BE2C (cell line): ENCODE results near the gene ABCA4.
"Not testable (repeated sequence)": the region's sequence is repeated elsewhere in the genome, so short reads cannot be mapped to it uniquely, and the experiment has no call there.

Source experiments
- DNase-seq: peaks from one replicate; pipeline ENCODE4 v3.0.0-alpha.2; 2020
- H3K27me3 ChIP-seq: fragments of 250-450 bp; sonication (Bioruptor Pico); 2 replicates; pipeline ENCODE4 v1.5.1; 2020; ENCODE audit warnings: mild to moderate bottlenecking
- H3K36me3 ChIP-seq: fragments of 250-450 bp; sonication (Bioruptor Pico); 2 replicates; pipeline ENCODE4 v1.5.1; 2020; ENCODE audit warnings: mild to moderate bottlenecking
- H3K4me1 ChIP-seq: fragments of 250-450 bp; sonication (Bioruptor Pico); 2 replicates; pipeline ENCODE4 v1.5.1; 2020
- H3K4me3 ChIP-seq: 2 replicates; pipeline ENCODE4 v1.5.1; 2011; ENCODE audit warnings: low read depth, low read length
- H3K9me3 ChIP-seq: fragments of 250-450 bp; sonication (Bioruptor Pico); 2 replicates; pipeline ENCODE4 v1.5.1; 2020
- CTCF ChIP-seq: IDR thresholded peaks from 2 replicates; pipeline ENCODE4 v1.5.1; 2012; ENCODE audit warnings: mild to moderate bottlenecking, low read depth, low read length

Gene ABCA4

DNA sequence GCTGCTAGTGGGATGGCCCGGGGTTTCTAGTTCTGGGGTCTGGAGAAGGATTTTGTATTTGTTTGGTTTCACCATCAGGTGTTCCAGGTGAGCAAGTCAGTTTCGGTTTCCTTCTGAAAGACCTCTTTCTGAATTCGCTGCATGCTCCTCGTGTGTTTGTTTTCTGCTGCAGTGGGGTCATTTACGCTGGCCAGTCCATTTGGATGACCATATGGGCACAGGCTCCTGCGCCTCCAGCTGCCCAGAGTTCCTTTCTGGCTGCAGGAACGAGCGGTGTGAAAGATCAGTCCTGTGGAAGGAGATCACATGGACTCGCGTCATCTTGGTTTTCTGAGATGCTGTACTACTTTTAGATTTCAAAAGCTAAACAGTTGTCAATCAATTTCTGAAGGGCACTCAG lies 128.0 kb downstream of the ABCA4 start:
- no peak for TF ChIP-seq CTCF
- no peaks in the 10 kb centered on the region for H3K4me1 ChIP-seq
- no peak for DNase-seq
- no peaks in the 10 kb centered on the region for H3K36me3 ChIP-seq
- H3K4me3 ChIP-seq = no peak overlapping the region
- no peaks in the 10 kb centered on the region for H3K9me3 ChIP-seq
- no peaks in the 10 kb centered on the region for H3K27me3 ChIP-seq

GRCh38 chr1:93992190-93992589 lies 128.8 kb downstream of the ABCA4 start:
- no peak for DNase-seq
- Histone ChIP-seq H3K9me3 (no peaks in the 10 kb centered on the region), H3K4me1 (no peaks in the 10 kb centered on the region), H3K27me3 (no peaks in the 10 kb centered on the region), H3K4me3 (no peak overlapping the region), H3K36me3 (no peaks in the 10 kb centered on the region)
- TF ChIP-seq CTCF = no peak

DNA sequence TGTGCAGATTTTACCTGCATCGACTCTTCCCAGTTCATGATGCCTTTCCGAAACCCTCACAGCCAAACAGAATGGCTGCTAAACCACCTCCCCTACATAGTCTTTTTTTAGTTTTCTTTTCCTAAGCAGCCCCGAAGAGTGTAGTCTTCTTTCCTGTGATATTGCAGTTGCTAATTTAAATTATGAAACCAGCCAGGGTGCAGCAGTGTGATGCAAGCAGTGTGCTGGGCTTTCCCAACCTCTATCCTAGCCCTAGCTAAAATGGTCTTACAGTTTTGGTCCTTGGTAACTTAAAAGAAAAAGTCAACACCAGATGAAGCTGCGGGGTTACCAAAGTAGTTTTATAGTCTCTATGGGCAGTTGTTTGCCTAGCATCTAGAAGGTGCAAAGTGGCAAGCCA lies 129.7 kb downstream of the ABCA4 start:
- Histone ChIP-seq H3K36me3 (no peaks in the 10 kb centered on the region), H3K4me1 (no peaks in the 10 kb centered on the region), H3K9me3 (no peaks in the 10 kb centered on the region), H3K4me3 (no peak overlapping the region), H3K27me3 (no peaks in the 10 kb centered on the region)
- no peak for TF ChIP-seq CTCF
- DNase-seq = no peak

GRCh38 chr1:93990477-93990876 lies 130.5 kb downstream of the ABCA4 start:
- H3K36me3 ChIP-seq, H3K4me3 ChIP-seq, DNase-seq, H3K4me1 ChIP-seq, H3K9me3 ChIP-seq, H3K27me3 ChIP-seq: not testable (repeated sequence)

DNA sequence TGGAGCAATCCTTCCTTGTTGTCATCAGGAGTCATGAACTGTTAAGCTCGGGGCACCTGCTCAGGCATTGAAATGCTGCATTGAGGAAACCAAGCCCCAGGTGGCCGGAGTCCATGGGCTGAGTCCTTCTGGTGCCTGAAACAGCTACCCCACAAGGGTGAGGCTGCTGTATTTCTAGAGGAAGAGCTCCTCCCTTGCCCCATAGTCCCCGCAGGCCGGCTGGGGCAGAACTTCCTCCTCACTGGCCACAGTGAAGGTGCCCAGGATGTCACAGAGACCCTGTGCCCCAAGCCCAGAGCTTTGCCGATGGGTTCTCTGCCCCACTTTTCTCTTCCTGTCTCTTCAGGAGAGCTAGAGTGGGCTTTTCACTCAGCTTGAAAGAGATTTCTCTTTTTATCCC lies 130.9 kb downstream of the ABCA4 start:
- H3K9me3 ChIP-seq = no peaks in the 10 kb centered on the region
- H3K36me3 ChIP-seq = no peaks in the 10 kb centered on the region
- no peak for DNase-seq
- no peaks in the 10 kb centered on the region for H3K27me3 ChIP-seq
- H3K4me3 ChIP-seq = no peak overlapping the region
- no peak for TF ChIP-seq CTCF
- H3K4me1 ChIP-seq = no peaks in the 10 kb centered on the region

- Histone ChIP-seq H3K4me3 (no peak overlapping the region), H3K9me3 (no peaks in the 10 kb centered on the region), H3K4me1 (no peaks in the 10 kb centered on the region), H3K36me3 (no peaks in the 10 kb centered on the region), H3K27me3 (no peaks in the 10 kb centered on the region)
- TF ChIP-seq CTCF = no peak
- no peak for DNase-seq
Observed at GRCh38 chr1:93989601-93990000, 131.3 kb downstream of the ABCA4 start.
